HEK293T (cell line): ENCODE measurements around the gene MYDGF.

Experiments
- BHLHE40 ChIP-seq: fragments of 450-650 bp; IDR thresholded peaks from 2 replicates; pipeline ENCODE4 v1.6.1; 2016; ENCODE audit warnings: mild to moderate bottlenecking, moderate library complexity, borderline replicate concordance
- FOXM1 ChIP-seq: fragments of 450-650 bp; IDR thresholded peaks from 2 replicates; pipeline ENCODE4 v1.6.1; 2017; ENCODE audit warnings: mild to moderate bottlenecking, borderline replicate concordance
- SUZ12 ChIP-seq: fragments of 450-650 bp; IDR thresholded peaks from 2 replicates; pipeline ENCODE4 v1.6.1; 2016; ENCODE audit warnings: mild to moderate bottlenecking

DNA sequence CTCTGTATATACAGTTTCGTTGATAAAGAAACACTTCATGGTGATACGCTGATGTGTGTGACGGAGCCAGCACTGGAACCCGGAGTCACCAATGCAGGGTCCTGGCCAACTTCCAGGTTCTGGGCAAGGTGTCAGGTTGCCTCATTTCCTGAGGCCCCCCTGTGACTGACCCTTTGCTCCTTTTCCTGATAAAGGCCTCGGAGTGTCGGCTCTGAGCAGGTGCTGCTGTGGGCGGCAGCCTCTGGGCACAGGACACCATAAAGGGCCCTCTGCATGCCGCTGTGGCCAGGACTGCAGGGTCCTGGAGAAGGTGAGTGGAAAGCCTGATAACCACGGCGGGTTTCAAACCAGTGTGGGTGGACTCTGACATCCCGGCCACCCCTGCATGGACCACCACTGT, 17.3 kb upstream of the MYDGF start:
- TF ChIP-seq SUZ12 = no peak
- no peak for TF ChIP-seq BHLHE40
- TF ChIP-seq FOXM1 = no peak
